SW 1271 (cell line): ENCODE results near the gene SH3PXD2A.
A peak's percentile ranks its signal among the peaks of the same experiment; 100 is the strongest.
"Not testable (repeated sequence)": the region's sequence is repeated elsewhere in the genome, so short reads cannot be mapped to it uniquely, and the experiment has no call there.

Experiments used
- DNase-seq, 2 experiments: peaks; one replicate each; lab custom pipeline; 2025; lab: John Stamatoyannopoulos, UW

Gene SH3PXD2A

DNA sequence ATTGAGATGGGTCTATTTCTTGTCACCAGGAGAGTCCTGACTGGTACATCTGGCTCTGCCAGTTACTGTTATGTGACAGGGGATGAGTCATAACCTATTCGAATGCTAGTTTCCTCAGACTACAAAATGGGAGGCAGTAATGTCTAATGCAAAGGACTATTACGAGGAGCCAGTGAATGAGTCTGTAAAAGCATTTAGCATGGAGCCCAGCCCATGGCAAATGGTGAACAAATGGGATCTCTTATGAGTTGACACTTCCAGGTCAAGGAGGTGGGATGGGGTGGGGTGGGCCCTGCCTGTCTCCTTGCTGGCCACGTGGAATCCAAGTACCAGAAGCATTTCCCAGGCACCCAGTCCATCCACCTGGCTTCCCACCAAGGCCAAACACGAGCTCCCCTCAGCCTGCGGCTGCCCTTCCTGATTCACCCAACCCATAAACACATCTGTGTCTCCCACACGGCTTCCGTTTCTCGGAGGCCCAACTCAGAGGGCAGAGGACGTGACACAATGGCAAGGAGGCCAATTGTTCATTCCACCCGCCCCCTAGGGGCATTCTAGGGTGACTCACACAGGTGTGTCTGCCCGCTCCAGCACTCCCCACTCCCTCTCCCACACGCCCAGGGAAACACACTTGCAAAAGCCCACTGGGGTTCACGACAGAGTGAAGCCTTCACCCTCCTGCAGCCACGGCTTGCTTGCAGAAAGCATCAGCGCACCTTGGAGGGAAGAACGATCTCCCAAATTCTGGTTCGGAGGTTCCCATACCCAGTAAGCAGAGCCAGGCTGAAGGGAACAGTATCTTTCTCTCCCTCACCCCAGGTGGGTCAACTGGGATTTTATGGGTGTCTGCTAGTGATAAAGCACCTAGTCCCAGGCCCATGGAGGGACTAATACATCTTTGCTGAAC lies 109.8 kb downstream of the SH3PXD2A start:
- DNase-seq, result no peak

DNA sequence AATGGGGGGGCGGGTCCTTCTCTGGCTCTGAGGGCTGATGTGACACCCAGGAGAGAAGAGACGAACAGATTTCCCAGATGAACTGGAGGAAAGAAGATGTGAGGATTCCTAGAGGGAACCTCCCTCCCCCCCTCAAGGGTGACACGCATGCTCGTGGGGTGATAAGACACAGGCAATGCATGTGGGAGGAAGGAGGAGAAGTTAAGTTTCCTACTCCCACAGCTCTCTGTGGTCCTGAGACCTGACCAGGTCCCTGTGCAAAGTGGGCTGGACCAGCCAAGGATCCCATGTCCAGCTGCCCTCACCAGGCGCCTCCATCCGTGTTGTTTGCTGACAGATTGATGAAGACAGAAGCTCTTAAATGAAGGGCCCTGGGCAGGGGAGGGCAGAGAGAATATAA lies 112.6 kb downstream of the SH3PXD2A start:
- no peak for DNase-seq

DNA sequence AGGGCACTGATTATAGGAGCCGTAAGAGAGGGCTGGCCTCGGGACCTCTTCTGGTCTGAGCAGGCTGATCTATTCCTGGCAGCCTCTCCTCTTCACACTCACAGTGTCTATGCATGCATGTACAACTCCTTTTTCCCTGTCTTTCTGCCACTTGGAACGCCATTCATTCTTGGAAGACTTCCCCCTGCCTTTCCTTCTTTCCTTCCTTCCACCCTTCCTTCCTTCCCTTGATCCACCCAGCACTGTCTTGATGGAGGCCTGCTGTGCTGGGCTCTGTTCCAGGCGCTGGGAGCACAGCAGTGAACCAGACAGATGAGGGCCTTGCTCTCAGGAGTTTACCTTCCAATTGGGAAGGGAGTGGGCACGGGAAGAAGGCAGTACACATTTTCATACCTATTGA lies 114.8 kb downstream of the SH3PXD2A start:
- DNase-seq, result no peak

DNA sequence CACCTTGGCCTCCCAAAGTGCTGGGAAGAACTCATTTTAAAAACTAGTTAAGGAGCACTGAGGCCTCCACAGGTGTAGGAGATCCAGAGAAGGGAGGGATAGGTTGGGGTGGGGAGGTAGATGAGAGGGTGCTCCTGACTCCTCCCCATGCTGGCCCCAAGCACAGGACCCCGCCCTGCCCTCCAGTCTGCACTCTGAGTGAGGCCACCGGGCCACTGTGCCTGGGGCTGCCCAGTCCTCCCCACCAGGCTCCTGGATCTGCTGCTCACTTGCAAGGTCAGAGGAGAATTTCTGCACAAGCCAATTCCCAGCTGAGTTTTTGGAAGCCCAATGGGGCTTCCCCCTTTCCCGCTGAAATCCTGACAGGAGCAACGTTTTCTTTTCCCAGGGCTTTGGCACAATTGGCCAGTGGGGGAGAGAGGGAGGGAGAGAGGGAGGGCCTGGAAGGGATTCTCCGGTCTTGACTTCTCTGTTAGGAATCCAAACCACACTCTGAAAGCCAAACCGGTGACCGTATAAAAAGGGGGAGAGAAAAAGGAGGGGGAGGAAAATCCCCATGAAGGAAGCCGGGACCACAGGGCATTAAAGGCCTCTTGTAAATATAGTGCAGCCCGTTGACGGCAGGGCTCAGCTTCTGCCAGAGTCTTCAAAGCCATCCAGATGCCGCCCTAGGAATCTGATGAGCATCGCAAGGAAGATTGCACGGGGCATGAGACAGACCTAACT lies 116.2 kb downstream of the SH3PXD2A start:
- no peak for DNase-seq

DNA sequence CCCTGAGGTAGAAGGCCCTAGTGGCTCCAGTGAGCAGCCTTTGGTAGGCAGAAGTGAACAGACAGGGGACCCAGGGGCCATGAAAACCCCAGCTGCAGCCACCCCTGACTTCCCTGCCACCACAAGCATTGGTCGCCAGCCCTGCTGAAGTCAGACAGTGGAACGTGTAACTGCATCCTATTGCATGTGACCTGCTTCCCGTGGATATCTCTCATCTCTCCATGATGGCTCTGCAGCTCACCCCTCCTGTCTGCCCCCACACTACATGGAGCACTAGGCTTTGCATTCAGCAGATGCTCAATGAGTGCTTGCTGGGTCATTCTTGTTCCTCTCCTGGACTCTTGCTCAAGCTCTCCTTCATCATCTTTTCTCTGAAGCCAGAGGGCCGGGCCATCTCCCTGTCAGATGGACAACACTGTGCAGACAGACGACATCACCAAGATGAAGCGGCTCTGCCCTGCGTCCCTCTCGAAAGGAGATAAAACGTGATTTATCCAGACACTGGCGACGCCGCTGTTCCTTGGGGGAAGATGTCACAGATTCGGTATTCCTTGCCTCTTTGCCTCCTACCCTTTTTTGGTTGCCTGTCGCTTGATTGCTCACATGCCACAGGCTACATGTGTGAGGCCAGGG lies 117.5 kb downstream of the SH3PXD2A start:
- no peak for DNase-seq

DNA sequence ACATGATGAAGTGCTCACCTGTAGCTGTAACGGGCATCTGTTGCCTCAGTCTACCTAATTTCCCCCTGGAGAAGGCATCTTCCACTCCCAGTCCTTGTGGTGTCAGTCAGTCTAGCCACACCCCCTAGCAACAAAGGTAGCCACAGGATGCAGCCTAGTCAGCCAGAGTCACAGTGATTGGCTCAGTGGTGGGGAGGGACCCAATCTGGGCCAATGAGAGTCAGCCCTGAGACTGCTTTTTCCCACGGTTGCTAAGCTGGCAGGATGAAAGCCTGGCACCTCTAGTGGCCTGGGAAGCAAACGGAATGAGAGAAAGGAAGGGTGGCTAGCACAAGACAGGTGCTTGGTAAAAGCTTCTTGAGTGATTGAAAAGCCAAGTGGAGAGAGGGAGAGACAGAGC lies 118.6 kb downstream of the SH3PXD2A start:
- DNase-seq, result peak in 1 of 2 experiments; percentile 23

DNA sequence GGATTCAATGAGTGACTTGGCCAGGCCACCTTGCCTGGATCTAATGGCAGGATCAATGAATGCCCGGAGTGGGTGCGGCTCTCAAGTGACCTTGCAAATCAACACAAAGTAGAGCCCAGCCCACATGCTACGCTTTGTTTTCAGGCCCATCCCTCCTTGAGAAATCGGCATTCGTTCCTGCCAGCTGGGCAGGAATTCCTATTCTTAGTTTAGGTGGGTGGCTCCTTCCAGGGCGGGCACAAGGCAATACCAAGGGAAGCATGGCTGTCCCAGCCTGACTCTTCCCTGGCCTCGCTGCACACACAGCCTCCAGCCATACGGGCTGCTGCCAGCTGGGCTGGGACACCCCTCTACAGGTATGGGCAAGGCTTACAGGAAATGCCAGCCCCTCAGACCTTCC lies 119.3 kb downstream of the SH3PXD2A start:
- no peak for DNase-seq

DNA sequence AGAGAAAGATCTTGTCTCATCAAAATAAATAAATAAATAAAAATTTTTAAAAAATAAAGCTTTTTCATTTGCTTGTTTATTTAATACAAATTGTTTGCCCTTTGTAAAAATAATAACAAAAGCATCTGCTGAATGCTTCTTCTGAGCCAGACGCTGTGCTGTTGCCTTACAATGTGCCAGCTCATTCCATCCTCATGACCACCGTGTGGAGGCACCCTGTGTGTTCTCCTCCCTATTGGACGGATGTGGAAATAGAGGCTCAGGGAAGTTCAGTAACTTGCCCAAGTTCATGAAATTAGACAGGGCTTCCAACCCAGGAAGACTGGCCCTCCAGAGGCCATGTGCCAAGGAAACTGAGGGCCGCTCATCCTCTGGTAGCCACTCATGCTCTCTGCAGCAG lies 120.6 kb downstream of the SH3PXD2A start:
- DNase-seq, result no peak

DNA sequence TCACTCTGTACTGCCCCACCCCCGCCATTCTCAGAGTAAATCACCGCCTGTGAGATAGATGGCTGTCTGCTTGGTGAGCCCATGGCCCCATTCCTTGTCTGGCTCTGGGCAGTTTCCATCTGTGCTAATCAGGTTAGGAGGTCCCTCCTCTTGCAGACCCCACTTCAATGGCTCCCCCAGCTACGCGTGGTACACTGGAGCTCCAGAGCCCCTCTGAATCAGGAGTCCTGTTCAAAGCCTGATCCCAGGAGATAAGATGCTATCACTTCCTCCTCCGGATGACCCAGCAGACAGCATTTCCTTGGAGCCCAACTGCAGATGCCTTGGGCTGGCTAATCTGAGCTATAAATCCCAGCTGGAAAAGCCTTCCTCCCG lies 122.3 kb downstream of the SH3PXD2A start:
- no peak for DNase-seq

DNA sequence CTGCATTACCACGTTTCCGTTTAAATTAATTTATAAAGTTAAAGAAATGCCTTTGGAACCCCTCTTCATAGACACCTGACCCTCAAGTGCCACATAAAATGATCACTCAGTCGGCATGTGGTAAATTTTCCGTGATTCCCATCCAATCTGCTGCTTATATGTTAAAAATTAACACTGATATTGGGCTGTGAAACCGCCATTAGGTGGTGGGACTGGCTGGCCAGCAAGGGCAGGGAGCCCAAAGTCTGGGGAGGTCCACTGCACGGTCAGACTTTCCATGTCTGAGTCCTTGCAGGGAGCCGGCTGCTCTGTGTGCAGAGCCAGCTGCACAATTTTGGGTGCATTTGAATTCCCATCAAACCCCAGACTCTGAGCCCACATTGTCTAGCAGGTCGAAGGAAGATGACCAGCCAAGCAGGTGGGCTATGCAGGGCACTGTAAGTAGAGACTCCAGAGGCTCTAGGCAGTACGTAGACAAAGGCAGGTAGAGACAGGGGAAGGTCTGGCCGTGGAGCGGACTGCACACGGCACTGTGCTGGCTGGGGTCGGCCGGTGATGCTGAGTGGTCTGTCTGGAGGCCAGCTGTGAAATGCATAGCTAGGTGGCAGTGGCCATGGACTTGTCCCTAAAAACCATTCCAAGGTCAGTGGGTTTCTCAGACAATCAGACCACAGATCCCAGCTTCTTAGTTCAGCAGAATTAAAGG lies 122.9 kb downstream of the SH3PXD2A start:
- DNase-seq, result no peak

DNA sequence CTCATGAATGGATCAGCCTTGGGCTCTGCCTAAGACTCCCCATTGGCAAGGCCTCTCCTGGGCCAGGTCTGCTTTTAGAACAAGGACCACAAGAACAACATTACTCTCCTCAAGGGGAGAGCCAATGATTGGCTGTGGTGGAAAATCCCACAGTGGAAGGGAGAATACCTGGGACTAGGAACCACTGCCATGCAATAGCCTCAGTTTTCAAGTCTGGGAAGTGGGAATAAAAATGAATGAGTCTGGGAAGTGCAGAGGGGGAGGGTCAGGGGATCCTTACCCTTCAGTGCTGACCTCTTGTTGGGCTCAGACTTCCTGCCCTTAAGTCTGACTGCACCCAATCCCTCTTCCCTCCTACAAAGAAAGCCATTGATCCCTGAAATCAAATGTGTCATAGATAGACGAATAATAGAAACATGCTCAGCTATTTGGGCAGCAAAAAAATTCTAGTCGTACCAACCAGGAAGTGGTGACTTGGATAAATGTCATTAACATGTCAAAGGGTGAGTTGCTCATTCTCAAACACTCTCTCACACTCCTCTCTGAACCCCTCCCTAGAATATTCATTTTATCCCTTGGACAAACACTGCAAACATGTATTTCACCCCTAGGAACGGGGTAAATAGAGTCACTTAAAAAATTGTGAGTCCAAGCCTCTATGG lies 123.6 kb downstream of the SH3PXD2A start:
- DNase-seq, result no peak

DNA sequence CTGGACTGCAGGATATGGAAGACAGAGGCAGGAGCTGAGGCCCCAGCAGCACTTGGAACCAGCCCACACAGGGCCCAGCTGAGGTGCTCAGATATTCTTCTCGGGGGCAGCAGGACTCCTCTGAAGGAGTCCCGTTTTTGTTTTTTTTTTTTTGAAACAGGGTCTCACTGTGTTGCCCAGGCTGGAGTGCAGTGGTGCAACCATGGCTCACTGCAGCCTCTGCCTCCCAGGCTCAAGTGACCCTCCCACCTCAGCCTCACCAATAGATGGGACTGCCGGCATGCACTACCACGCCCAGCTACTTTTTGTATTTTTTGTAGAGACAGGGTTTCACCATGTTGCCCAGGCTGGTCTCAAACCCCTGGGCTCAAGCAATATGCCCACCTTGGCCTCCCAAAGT lies 124.3 kb downstream of the SH3PXD2A start:
- DNase-seq, result not testable (repeated sequence)

DNA sequence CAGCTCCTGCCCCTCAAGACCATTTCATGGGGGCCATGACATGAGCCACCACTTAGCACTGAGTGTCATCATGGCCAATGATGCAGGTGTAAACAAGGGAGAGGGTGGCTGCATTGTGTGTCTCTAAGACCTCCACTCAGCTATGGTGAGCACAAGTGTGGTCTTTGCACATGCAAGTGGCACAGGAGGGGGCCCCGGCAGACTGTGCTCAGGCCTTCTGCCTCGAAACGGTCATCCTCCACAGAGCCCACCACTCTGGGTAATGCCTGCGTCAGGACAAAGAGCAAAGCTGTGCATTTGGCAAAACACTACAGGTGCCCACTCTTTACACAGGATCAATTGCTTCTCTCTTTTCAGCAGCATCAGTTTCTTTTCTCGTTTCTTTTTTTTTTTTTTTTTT lies 125.5 kb downstream of the SH3PXD2A start:
- DNase-seq, result no peak

DNA sequence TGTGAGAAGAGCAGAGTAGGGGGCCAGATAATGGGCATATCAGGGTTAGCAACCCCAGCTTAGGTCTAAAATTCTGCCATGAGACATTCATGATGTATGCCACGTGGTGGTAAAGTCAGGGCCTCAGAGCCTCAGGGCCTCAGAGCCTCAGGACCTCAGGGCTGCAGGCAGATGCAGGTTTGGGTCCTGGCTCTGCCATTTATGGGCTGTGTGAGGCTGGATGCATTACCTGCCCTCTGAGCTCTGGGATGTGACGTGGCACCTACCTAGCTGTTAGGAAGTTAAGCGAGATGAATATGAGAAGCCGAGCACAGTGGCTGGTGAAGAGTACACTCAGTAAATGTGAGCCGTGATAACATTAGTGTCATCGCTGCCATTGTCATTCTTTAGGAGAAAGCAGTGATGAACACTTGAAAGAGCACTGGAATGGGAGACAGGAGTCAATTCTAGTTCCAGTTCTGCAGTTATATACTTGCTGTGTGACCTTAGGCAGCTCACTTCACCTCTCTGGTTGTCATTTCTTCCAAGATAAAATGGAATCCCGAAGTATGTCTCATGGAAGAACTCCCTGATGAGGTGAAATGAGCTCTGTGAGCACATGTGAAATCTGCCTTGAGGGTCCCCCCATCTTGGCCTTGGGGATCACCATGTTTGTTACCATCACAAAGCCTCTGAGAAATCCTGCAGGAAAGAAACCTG lies 127.2 kb downstream of the SH3PXD2A start:
- no peak for DNase-seq

DNA sequence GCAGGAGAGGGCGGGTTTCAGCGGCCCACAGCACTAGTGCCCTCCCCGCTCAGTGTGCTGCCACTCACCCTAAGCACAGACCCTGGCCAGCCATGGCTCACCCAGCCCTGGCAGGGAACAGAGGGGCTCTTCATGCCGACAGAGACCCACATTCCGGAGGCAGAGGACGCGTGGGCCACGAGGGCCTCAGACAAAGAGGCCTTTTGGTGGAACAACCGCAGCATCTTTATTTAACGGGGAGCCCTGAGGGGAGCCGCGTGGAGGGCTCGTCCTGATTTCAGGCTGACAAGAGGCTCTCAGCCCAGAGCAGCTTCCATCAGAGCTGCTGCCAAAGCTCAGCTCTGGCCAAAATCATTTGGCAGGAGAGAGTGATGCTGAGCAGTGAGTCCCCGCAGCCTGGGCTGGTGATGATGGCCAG lies 127.8 kb downstream of the SH3PXD2A start:
- DNase-seq, result no peak

DNA sequence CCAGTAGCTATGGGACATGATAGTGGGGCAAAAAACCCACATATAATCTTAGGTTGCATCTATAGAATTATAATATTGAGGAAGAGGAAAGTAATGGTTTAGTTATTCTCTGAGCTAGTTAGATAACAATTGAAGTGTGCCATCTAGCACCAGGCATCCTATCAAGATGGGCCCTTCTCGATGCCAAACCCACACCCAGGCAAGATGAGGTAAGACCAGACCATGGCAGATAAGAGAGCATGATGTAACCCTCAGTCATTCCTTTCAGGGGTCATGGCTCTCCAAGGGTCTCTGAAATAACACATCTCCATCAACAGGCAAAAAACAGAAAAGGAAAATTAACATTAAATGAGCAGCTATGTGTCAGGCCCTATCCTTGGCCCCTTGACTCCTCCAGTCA lies 128.7 kb downstream of the SH3PXD2A start:
- no peak for DNase-seq

DNA sequence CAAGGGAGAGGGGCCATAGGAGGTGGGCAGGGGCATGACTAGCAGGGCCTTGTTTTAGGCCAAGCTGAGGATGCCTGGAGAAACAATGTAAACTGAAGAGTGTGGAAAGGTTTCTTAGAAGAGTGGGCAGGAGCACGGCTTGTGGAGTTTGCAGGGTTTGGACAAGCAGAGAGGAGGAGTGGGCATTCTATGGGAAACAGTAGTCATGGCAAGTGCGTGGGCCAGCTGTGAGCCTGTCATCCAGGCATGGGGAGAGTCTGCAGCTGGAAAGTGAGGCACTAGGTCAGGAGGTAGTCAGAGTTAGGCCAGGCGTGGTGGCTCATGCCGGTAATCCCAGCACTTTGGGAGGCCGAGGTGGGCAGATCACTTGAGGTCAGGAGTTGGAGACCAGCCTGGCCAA lies 130.1 kb downstream of the SH3PXD2A start:
- DNase-seq, result no peak

DNA sequence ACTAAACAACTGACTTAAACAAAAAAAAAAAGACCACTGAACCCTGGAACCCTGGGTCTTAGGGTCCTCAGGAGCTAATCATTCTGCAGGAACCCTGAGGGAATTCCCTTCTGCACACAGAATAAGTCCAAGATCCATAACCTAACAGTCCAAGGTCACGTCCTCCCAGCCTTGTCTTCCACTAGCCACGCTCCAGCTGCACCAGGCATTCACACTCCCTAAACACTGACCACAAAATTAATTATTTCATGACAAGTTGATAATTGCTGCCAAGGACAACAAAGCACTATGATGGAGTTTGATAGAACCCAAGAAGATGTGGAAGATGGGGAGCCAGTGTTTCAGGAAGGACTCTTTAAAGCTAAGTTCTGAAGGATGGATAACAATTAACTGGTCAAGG lies 130.6 kb downstream of the SH3PXD2A start:
- no peak for DNase-seq

DNA sequence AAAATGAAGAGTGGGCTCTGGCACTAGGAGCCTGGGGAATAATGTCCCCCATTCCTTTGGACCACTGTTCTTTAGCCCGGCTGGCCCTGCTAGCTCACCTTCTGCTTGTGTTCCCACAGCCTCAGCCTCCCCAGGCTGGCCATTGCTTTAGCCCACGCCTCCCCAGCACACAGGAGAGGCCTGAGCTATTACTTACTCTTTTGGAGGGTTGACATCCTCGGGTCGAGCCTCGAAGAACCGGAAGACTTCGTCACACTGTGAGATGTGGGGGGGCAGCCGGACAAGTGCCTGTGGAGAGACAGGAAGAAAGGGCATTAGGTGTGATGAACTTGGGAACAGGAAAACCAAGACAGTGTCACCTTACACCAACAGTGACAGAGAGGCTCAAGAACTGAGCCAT lies 131.3 kb downstream of the SH3PXD2A start:
- DNase-seq, result no peak

DNA sequence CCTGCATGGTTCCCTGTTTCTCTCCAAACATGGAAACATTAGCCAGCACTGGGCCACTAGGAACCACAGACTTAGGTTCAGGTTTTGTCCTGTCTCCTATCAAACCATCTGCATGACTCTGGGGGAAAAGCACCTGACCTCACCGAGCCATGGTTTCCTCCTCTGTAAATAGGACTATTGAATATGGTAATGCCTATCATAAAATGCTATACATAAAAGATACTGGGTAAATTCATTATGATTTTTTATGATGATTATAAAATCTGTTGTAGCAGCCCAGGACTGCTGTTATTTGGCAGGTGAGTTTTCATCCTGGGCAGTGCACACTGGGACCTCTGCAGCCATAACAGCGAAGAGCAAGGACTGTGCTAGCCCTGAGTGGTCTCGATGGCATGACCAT lies 131.8 kb downstream of the SH3PXD2A start:
- no peak for DNase-seq

DNA sequence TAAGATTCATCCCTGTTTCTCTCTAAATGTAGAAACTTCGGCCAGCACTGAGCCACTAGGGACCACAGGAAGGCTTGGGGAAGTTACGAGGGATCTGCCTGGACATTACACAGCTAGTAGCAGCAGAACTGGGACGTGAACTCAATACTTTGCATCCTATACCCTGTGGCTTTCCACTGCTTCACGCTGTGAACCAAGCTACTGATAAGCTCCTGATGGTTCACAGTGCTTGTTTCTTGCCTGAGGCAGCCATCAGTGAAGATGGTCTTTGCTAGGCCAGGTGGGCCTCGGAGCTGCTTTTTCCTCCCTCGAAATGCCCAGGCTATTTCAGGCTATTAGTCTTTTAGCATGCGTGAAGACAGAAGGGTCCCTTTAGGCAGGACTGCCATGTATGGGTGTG lies 132.7 kb downstream of the SH3PXD2A start:
- DNase-seq, result no peak
